H9 (cell line): ENCODE measurements around the gene ADGRG1. TPM values are rescaled to one million over a fixed set of nuclear protein-coding genes. Genes with fewer than 3 reads are reported as not detected.

ENCODE experiments used
- DNase-seq: peaks from one replicate; pipeline ENCODE4 v3.0.0-alpha.2; 2017
- H2AFZ ChIP-seq: one replicate; pipeline ENCODE4 v1.6.1; 2013; ENCODE audit warnings: mild to moderate bottlenecking, low read length, control low read depth, moderate library complexity
- H2AK5ac ChIP-seq: 2 replicates; pipeline ENCODE4 v1.6.1; 2013; ENCODE audit warnings: low read length, control low read depth, mixed read lengths; ENCODE audit not compliant: insufficient read length
- H2BK120ac ChIP-seq: one replicate; pipeline ENCODE4 v1.6.1; 2013; ENCODE audit warnings: low read depth, mild to moderate bottlenecking, low read length, control low read depth, inconsistent platforms; ENCODE audit not compliant: poor library complexity, severe bottlenecking
- H2BK12ac ChIP-seq: 2 replicates; pipeline ENCODE4 v1.6.1; 2013; ENCODE audit warnings: low read length, control low read depth, mixed read lengths, low read depth; ENCODE audit not compliant: insufficient read length
- H2BK15ac ChIP-seq: 2 replicates; pipeline ENCODE4 v1.6.1; 2013; ENCODE audit warnings: low read depth, low read length, control low read depth
- H2BK20ac ChIP-seq: one replicate; pipeline ENCODE4 v1.6.1; 2013; ENCODE audit warnings: low read depth, mild to moderate bottlenecking, low read length, control low read depth, inconsistent platforms; ENCODE audit not compliant: poor library complexity, severe bottlenecking
- H2BK5ac ChIP-seq: 2 replicates; pipeline ENCODE4 v1.6.1; 2013; ENCODE audit warnings: low read length, control low read depth, mixed read lengths; ENCODE audit not compliant: insufficient read length
- H3K14ac ChIP-seq: 2 replicates; pipeline ENCODE4 v1.6.1; 2013; ENCODE audit warnings: low read length, control low read depth; ENCODE audit not compliant: insufficient read depth
- H3K18ac ChIP-seq: 2 replicates; pipeline ENCODE4 v1.6.1; 2013; ENCODE audit warnings: low read depth, mild to moderate bottlenecking, mixed read lengths, low read length, control low read depth; ENCODE audit not compliant: insufficient read length
- H3K23ac ChIP-seq: 2 replicates; pipeline ENCODE4 v1.6.1; 2013; ENCODE audit warnings: low read length, control low read depth, mixed read lengths, low read depth; ENCODE audit not compliant: insufficient read length
- H3K23me2 ChIP-seq: 2 replicates; pipeline ENCODE4 v1.6.1; 2013; ENCODE audit warnings: low read depth, mild to moderate bottlenecking, mixed read lengths, low read length, control low read depth; ENCODE audit not compliant: insufficient read length, poor library complexity, severe bottlenecking
- H3K27ac ChIP-seq: 2 replicates; pipeline ENCODE4 v1.5.1; 2013; ENCODE audit warnings: low read length, control low read depth, mixed read lengths, low read depth; ENCODE audit not compliant: insufficient read length
- H3K27me3 ChIP-seq: 2 replicates; pipeline ENCODE4 v1.6.1; 2013; ENCODE audit warnings: low read length, control low read depth, inconsistent platforms; ENCODE audit not compliant: insufficient read depth
- H3K4ac ChIP-seq: 2 replicates; pipeline ENCODE4 v1.6.1; 2013; ENCODE audit warnings: low read depth, mild to moderate bottlenecking, control low read depth, inconsistent platforms, low read length, moderate library complexity
- H3K4me1 ChIP-seq: 2 replicates; pipeline ENCODE4 v1.6.1; 2013; ENCODE audit warnings: low read length, control low read depth, inconsistent platforms; ENCODE audit not compliant: insufficient read depth
- H3K4me2 ChIP-seq: 2 replicates; pipeline ENCODE4 v1.6.1; 2013; ENCODE audit warnings: low read length, control low read depth, mixed read lengths; ENCODE audit not compliant: insufficient read length, insufficient read depth
- H3K56ac ChIP-seq: 2 replicates; pipeline ENCODE4 v1.6.1; 2013; ENCODE audit warnings: low read depth, mild to moderate bottlenecking, mixed read lengths, low read length, control low read depth; ENCODE audit not compliant: insufficient read length
- H3K79me1 ChIP-seq: 2 replicates; pipeline ENCODE4 v1.6.1; 2013; ENCODE audit warnings: low read depth, mild to moderate bottlenecking, moderate library complexity, low read length, control low read depth, inconsistent platforms; ENCODE audit not compliant: insufficient read depth, poor library complexity, severe bottlenecking
- H3K79me2 ChIP-seq: 2 replicates; pipeline ENCODE4 v1.6.1; 2013; ENCODE audit warnings: low read length, control low read depth, inconsistent platforms; ENCODE audit not compliant: insufficient read depth
- H3K9ac ChIP-seq: 2 replicates; pipeline ENCODE4 v1.6.1; 2013; ENCODE audit warnings: low read length, control low read depth, mixed read lengths; ENCODE audit not compliant: insufficient read length; ENCODE audit errors: extremely low read depth
- H3K9me3 ChIP-seq: one replicate; pipeline ENCODE4 v1.6.1; 2013; ENCODE audit warnings: low read depth, low read length, inconsistent platforms; ENCODE audit not compliant: control insufficient read depth
- H3T11ph ChIP-seq: one replicate; pipeline ENCODE4 v1.6.1; 2013; ENCODE audit warnings: mild to moderate bottlenecking, low read length, control low read depth, inconsistent platforms
- H4K20me1 ChIP-seq: one replicate; pipeline ENCODE4 v1.6.1; 2013; ENCODE audit not compliant: control insufficient read depth, insufficient read length, insufficient read depth
- H4K5ac ChIP-seq: 2 replicates; pipeline ENCODE4 v1.6.1; 2013; ENCODE audit warnings: low read depth, mild to moderate bottlenecking, mixed read lengths, low read length, control low read depth; ENCODE audit not compliant: insufficient read length
- H4K8ac ChIP-seq: replicated peaks from 2 replicates; pipeline ENCODE4 v1.6.1; 2013; ENCODE audit warnings: low read length, control low read depth, mixed read lengths, low read depth; ENCODE audit not compliant: insufficient read length
- H4K91ac ChIP-seq: 2 replicates; pipeline ENCODE4 v1.6.1; 2013; ENCODE audit warnings: low read depth, mild to moderate bottlenecking, moderate library complexity, mixed read lengths, low read length, control low read depth; ENCODE audit not compliant: insufficient read length
- H3K27ac Mint-ChIP-seq, 3 experiments: 2 replicates in 2 of 3; 3 replicates in 1 of 3; pipeline ENCODE4 v1.8.0; 2020 to 2021; ENCODE audit warnings: mixed read lengths in 3 of 3, mild to moderate bottlenecking in 1 of 3, moderate library complexity in 1 of 3
- H3K27me3 Mint-ChIP-seq: 2 replicates; pipeline ENCODE4 v1.8.0; 2021; ENCODE audit warnings: low read depth, mild to moderate bottlenecking, moderate library complexity, mixed read lengths
- H3K36me3 Mint-ChIP-seq, 3 experiments: 2 replicates in 2 of 3; 3 replicates in 1 of 3; pipeline ENCODE4 v1.8.0; 2020 to 2021; ENCODE audit warnings: low read depth in 3 of 3, mixed read lengths in 3 of 3; ENCODE audit not compliant: insufficient read depth in 1 of 3
- H3K4me1 Mint-ChIP-seq, 2 experiments: 2 replicates each; pipeline ENCODE4 v1.8.0; 2020; ENCODE audit warnings: mixed read lengths in 2 of 2
- H3K4me3 Mint-ChIP-seq, 2 experiments: 2 replicates in 1 of 2; 3 replicates in 1 of 2; pipeline ENCODE4 v1.8.0; 2020 to 2021; ENCODE audit warnings: mild to moderate bottlenecking in 2 of 2, mixed read lengths in 2 of 2, moderate library complexity in 1 of 2
- H3K9me3 Mint-ChIP-seq, 2 experiments: 2 replicates in 1 of 2; 3 replicates in 1 of 2; pipeline ENCODE4 v1.8.0; 2020; ENCODE audit warnings: mild to moderate bottlenecking in 2 of 2, mixed read lengths in 2 of 2, moderate library complexity in 1 of 2
- WGBS: extraction: QIAGEN DNeasy Blood & Tissue Kit; methylation state at CpG from one replicate; pipeline ENCODE4 v1.1.7; 2013; ENCODE audit warnings: missing lambda C conversion rate, low lambda C conversion rate, mixed read lengths; ENCODE audit not compliant: insufficient read length; ENCODE audit errors: extremely low coverage; 5-methylcytosine and 5-hydroxymethylcytosine counted together
- total RNA-seq: library from RNA; stranded (reverse); gene quantifications from 2 replicates; pipeline ENCODE4 v1.2.1, GENCODE V29; 2021
- TF ChIP-seq, protein P1 (sequence below): fragments of 200-600 bp; sonication (generic); conservative IDR thresholded peaks from 3 replicates; pipeline ENCODE4 v1.8.0; 2021; ENCODE audit warnings: antibody characterized with exemption, mild to moderate bottlenecking

ADGRG1 gene
- total RNA-seq, 1 experiment from 2014 or later: 1.1 TPM

DNA sequence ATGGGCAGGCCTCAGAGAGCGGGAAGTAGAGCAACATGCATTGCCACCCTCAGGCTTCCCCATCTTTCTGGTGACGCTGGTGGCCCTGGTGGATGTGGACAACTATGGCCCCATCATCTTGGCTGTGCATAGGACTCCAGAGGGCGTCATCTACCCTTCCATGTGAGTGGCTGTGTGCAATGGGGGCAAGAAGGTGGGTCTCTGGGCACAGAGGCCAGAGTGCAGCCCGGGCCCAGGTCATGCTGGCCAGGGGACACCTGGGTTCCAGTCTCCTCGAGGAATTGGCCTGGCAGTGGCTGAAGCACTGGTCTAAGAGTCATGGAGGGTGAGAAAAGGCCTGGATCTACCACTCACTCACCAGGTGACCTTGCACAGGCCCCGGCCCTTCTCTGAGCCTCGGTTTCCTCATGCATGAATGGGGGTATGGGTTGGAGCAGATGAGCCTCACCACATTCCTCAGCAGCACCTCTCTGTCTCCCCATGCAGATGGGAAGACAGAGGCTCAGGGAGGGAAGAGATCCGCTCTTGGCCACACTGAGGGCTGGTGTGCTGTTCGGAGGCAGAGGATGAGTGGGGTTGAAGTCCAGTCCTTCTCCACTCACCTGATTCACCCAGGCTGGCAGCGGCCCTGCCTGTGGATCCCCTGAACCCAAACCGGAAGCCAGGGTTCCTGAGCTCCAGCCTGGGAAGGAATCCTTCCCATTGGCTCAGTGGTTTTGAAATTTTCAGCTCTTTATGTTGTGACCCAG, 32.5 kb downstream of the ADGRG1 start:
- no peaks in the 10 kb centered on the region for H3K36me3 Mint-ChIP-seq

More for the DNA sequence above, 32.5 kb downstream of the ADGRG1 start:
- WGBS: no CpG with 5 or more reads among the region's 11 CpGs
- Histone ChIP-seq H4K91ac (no peak overlapping the region), H3K23me2 (no peaks in the 10 kb centered on the region), H3K79me2 (no peaks in the 10 kb centered on the region), H3K9ac (no peak overlapping the region), H4K8ac (no peak overlapping the region), H3K79me1 (no peaks in the 10 kb centered on the region), H2BK12ac (no peak overlapping the region), H2BK5ac (no peak overlapping the region), H3T11ph (no peak overlapping the region), H3K4ac (no peak overlapping the region), H3K18ac (no peak overlapping the region), H2BK20ac (no peak overlapping the region), H3K56ac (no peak overlapping the region), H3K9me3 (no peaks in the 10 kb centered on the region), H3K4me1 (no peaks in the 10 kb centered on the region), H2BK120ac (no peak overlapping the region), H2AFZ (no peak overlapping the region), H3K14ac (no peak overlapping the region), H3K27me3 (0 out of 2 replicates have a peak, but pooled peaks cover 1% of the 10 kb centered on the region), H3K4me2 (no peak overlapping the region), H3K27ac (no peak overlapping the region), H4K5ac (no peak overlapping the region), H2AK5ac (no peak overlapping the region), H4K20me1 (no peaks in the 10 kb centered on the region), H2BK15ac (no peak overlapping the region), H3K23ac (no peak overlapping the region)
- peaks cover 0 to 3% of the 10 kb centered on the region in 2 experiments; a peak in 1 of 4 replicates for H3K4me1 Mint-ChIP-seq
- TF ChIP-seq, protein P1, sequence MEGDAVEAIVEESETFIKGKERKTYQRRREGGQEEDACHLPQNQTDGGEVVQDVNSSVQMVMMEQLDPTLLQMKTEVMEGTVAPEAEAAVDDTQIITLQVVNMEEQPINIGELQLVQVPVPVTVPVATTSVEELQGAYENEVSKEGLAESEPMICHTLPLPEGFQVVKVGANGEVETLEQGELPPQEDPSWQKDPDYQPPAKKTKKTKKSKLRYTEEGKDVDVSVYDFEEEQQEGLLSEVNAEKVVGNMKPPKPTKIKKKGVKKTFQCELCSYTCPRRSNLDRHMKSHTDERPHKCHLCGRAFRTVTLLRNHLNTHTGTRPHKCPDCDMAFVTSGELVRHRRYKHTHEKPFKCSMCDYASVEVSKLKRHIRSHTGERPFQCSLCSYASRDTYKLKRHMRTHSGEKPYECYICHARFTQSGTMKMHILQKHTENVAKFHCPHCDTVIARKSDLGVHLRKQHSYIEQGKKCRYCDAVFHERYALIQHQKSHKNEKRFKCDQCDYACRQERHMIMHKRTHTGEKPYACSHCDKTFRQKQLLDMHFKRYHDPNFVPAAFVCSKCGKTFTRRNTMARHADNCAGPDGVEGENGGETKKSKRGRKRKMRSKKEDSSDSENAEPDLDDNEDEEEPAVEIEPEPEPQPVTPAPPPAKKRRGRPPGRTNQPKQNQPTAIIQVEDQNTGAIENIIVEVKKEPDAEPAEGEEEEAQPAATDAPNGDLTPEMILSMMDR: no peak
- DNase-seq: no peak
- no peak overlapping the region for H3K27ac Mint-ChIP-seq
- H3K9me3 Mint-ChIP-seq: no peaks in the 10 kb centered on the region
- no peaks in the 10 kb centered on the region; the same call in none of the 2 replicates for H3K27me3 Mint-ChIP-seq
- no peak overlapping the region for H3K4me3 Mint-ChIP-seq
